WTC11 (cell line): ENCODE results near the gene SPATA46. TPM values are rescaled to one million over a fixed set of nuclear protein-coding genes. Genes with fewer than 3 reads are reported as not detected.

Experiments
- ATAC-seq: fragments of 200-7000 bp; cut with Tn5 transposase; 2 replicates; pipeline ENCODE4 v1.10.0; 2021; ENCODE audit warnings: mild to moderate bottlenecking, moderate library complexity
- CTCF ChIA-PET: fragments of 300-600 bp; sonication (Branson Sonifier 250); formaldehyde crosslinking; loops from one replicate; lab custom pipeline; 2021; ENCODE audit warnings: antibody characterized with exemption; lab: Charles Lee
- POLR2A ChIA-PET: fragments of 350-600 bp; sonication (Branson Sonifier 250); formaldehyde crosslinking; loops from one replicate; lab custom pipeline; 2021; ENCODE audit warnings: antibody characterized with exemption; lab: Charles Lee
- DNase-seq: peaks from one replicate; pipeline ENCODE4 v3.0.0; 2021; ENCODE audit warnings: low spot score
- H3K27ac Mint-ChIP-seq: 2 replicates; pipeline ENCODE4 v1.8.0; 2021; ENCODE audit warnings: mixed read lengths
- H3K27me3 Mint-ChIP-seq: 2 replicates; pipeline ENCODE4 v1.8.0; 2021; ENCODE audit warnings: low read depth, mild to moderate bottlenecking, moderate library complexity, mixed read lengths
- H3K36me3 Mint-ChIP-seq: 2 replicates; pipeline ENCODE4 v1.8.0; 2021; ENCODE audit warnings: mixed read lengths
- H3K4me1 Mint-ChIP-seq: 2 replicates; pipeline ENCODE4 v1.8.0; 2022; ENCODE audit warnings: mixed read lengths
- H3K4me3 Mint-ChIP-seq: 2 replicates; pipeline ENCODE4 v1.8.0; 2021; ENCODE audit warnings: mild to moderate bottlenecking, moderate library complexity, mixed read lengths
- H3K9me3 Mint-ChIP-seq: 2 replicates; pipeline ENCODE4 v1.8.0; 2021; ENCODE audit warnings: mixed read lengths
- ATF1 ChIP-seq: sonication (generic); formaldehyde crosslinking; IDR thresholded peaks from 2 replicates; pipeline ENCODE4 v1.8.1; 2023; ENCODE audit warnings: mild to moderate bottlenecking, moderate library complexity, missing genetic modification reagents
- ETV6 ChIP-seq: sonication (generic); formaldehyde crosslinking; IDR thresholded peaks from 2 replicates; pipeline ENCODE4 v1.8.1; 2022; ENCODE audit warnings: mild to moderate bottlenecking, missing genetic modification reagents
- FOXJ3 ChIP-seq: sonication (generic); formaldehyde crosslinking; IDR thresholded peaks from 2 replicates; pipeline ENCODE4 v1.9.0; 2021; ENCODE audit warnings: missing genetic modification reagents, mild to moderate bottlenecking, borderline replicate concordance
- FOXK1 ChIP-seq: sonication (generic); formaldehyde crosslinking; IDR thresholded peaks from 2 replicates; pipeline ENCODE4 v1.8.0; 2022; ENCODE audit warnings: mild to moderate bottlenecking, moderate library complexity, missing genetic modification reagents
- GRHL2 ChIP-seq: fragments of 250-450 bp; sonication (Bioruptor Pico); IDR thresholded peaks from 2 replicates; pipeline ENCODE4 v1.8.0; 2022; ENCODE audit warnings: mild to moderate bottlenecking, moderate library complexity; ENCODE audit not compliant: insufficient replicate concordance, severe bottlenecking
- JUN ChIP-seq: sonication (generic); formaldehyde crosslinking; IDR thresholded peaks from 2 replicates; pipeline ENCODE4 v1.8.0; 2023; ENCODE audit warnings: mild to moderate bottlenecking, missing genetic modification reagents
- NFATC4 ChIP-seq: fragments of 250-450 bp; sonication (Bioruptor Pico); IDR thresholded peaks from 2 replicates; pipeline ENCODE4 v1.9.0; 2021; ENCODE audit warnings: mild to moderate bottlenecking
- NFYB ChIP-seq: sonication (generic); formaldehyde crosslinking; conservative IDR thresholded peaks from 2 replicates; pipeline ENCODE4 v1.8.0; 2022; ENCODE audit warnings: low read depth, missing genetic modification reagents
- NR1H2 ChIP-seq: sonication (generic); formaldehyde crosslinking; IDR thresholded peaks from 2 replicates; pipeline ENCODE4 v1.9.0; 2021; ENCODE audit warnings: mild to moderate bottlenecking, moderate library complexity, missing genetic modification reagents
- TEAD1 ChIP-seq: sonication (generic); formaldehyde crosslinking; IDR thresholded peaks from 2 replicates; pipeline ENCODE4 v1.8.0; 2022; ENCODE audit warnings: mild to moderate bottlenecking, missing genetic modification reagents
- TEAD4 ChIP-seq: sonication (generic); formaldehyde crosslinking; IDR thresholded peaks from 2 replicates; pipeline ENCODE4 v1.8.0; 2022; ENCODE audit warnings: mild to moderate bottlenecking, missing genetic modification reagents
- ZBTB21 ChIP-seq: sonication (generic); formaldehyde crosslinking; IDR thresholded peaks from 2 replicates; pipeline ENCODE4 v1.8.1; 2023; ENCODE audit warnings: mild to moderate bottlenecking, missing genetic modification reagents, borderline replicate concordance
- ZNF121 ChIP-seq: sonication (generic); formaldehyde crosslinking; IDR thresholded peaks from 2 replicates; pipeline ENCODE4 v1.8.0; 2023; ENCODE audit warnings: missing genetic modification reagents
- ZNF232 ChIP-seq: sonication (generic); formaldehyde crosslinking; IDR thresholded peaks from 2 replicates; pipeline ENCODE4 v1.8.0; 2022; ENCODE audit warnings: mild to moderate bottlenecking, missing genetic modification reagents
- ZNF263 ChIP-seq: sonication (generic); formaldehyde crosslinking; IDR thresholded peaks from 2 replicates; pipeline ENCODE4 v1.8.1; 2022; ENCODE audit warnings: low read depth, mild to moderate bottlenecking, moderate library complexity, missing genetic modification reagents
- ZNF396 ChIP-seq: fragments of 250-450 bp; sonication (Bioruptor Pico); IDR thresholded peaks from 2 replicates; pipeline ENCODE4 v1.8.0; 2021; ENCODE audit warnings: mild to moderate bottlenecking, moderate library complexity, borderline replicate concordance
- total RNA-seq: library from RNA; stranded (reverse); gene quantifications from 3 replicates; pipeline ENCODE4 v1.2.3, GENCODE V29; 2021
- TF ChIP-seq, protein P1 (sequence below): sonication (generic); formaldehyde crosslinking; IDR thresholded peaks from 2 replicates; pipeline ENCODE4 v1.8.1; 2022; ENCODE audit warnings: mild to moderate bottlenecking, moderate library complexity, missing genetic modification reagents
- TF ChIP-seq, protein P2 (sequence below): sonication (generic); formaldehyde crosslinking; IDR thresholded peaks from 2 replicates; pipeline ENCODE4 v1.8.0; 2022; ENCODE audit warnings: mild to moderate bottlenecking, missing genetic modification reagents
- TF ChIP-seq, protein P3 (sequence below): sonication (generic); formaldehyde crosslinking; IDR thresholded peaks from 2 replicates; pipeline ENCODE4 v1.8.0; 2022; ENCODE audit warnings: mild to moderate bottlenecking, missing genetic modification reagents
- TF ChIP-seq, protein P4 (sequence below): sonication (generic); formaldehyde crosslinking; IDR thresholded peaks from 2 replicates; pipeline ENCODE4 v1.8.1; 2023; ENCODE audit warnings: mild to moderate bottlenecking, missing genetic modification reagents, borderline replicate concordance
- TF ChIP-seq, protein P5 (sequence below): sonication (generic); formaldehyde crosslinking; IDR thresholded peaks from 2 replicates; pipeline ENCODE4 v1.8.1; 2022; ENCODE audit warnings: low read depth, missing genetic modification reagents, borderline replicate concordance
- TF ChIP-seq, protein P6 (sequence below): sonication (generic); formaldehyde crosslinking; IDR thresholded peaks from 2 replicates; pipeline ENCODE4 v1.8.0; 2023; ENCODE audit warnings: missing genetic modification reagents
- TF ChIP-seq, protein P7 (sequence below): fragments of 250-450 bp; sonication (Bioruptor Pico); IDR thresholded peaks from 2 replicates; pipeline ENCODE4 v1.8.0; 2021; ENCODE audit warnings: mild to moderate bottlenecking
- TF ChIP-seq, protein P8 (sequence below): sonication (generic); formaldehyde crosslinking; conservative IDR thresholded peaks from 2 replicates; pipeline ENCODE4 v1.8.1; 2022; ENCODE audit warnings: mild to moderate bottlenecking, missing genetic modification reagents

SPATA46 gene
- total RNA-seq, 1 experiment from 2014 or later = not detected

DNA sequence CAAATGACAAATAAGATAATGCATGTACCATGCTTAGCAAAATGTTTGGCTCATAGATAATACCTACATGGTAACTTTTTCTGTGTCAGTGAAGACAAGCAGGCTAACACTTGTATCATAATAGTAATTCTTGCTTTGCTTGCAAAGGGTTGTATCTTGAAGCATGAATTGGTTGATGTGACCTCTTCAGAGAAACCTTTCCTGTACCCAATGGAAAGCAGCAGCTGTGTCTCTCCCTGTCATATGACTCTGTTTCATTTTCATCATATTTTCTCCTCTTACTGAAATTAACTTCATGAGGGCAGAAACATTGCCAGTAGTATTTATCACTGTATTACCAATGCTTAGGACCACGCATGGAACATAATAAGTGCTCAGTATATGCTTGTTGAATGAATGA, 30.9 kb upstream of the SPATA46 start (continued):
- TF ChIP-seq, protein P1, sequence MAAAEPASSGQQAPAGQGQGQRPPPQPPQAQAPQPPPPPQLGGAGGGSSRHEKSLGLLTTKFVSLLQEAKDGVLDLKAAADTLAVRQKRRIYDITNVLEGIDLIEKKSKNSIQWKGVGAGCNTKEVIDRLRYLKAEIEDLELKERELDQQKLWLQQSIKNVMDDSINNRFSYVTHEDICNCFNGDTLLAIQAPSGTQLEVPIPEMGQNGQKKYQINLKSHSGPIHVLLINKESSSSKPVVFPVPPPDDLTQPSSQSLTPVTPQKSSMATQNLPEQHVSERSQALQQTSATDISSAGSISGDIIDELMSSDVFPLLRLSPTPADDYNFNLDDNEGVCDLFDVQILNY (CRISPR knock-in tag) = no peak
- TF ChIP-seq, protein P2, sequence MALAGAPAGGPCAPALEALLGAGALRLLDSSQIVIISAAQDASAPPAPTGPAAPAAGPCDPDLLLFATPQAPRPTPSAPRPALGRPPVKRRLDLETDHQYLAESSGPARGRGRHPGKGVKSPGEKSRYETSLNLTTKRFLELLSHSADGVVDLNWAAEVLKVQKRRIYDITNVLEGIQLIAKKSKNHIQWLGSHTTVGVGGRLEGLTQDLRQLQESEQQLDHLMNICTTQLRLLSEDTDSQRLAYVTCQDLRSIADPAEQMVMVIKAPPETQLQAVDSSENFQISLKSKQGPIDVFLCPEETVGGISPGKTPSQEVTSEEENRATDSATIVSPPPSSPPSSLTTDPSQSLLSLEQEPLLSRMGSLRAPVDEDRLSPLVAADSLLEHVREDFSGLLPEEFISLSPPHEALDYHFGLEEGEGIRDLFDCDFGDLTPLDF (CRISPR knock-in tag) = no peak
- TF ChIP-seq, protein P3, sequence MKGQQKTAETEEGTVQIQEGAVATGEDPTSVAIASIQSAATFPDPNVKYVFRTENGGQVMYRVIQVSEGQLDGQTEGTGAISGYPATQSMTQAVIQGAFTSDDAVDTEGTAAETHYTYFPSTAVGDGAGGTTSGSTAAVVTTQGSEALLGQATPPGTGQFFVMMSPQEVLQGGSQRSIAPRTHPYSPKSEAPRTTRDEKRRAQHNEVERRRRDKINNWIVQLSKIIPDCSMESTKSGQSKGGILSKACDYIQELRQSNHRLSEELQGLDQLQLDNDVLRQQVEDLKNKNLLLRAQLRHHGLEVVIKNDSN (CRISPR knock-in tag) = no peak

DNA sequence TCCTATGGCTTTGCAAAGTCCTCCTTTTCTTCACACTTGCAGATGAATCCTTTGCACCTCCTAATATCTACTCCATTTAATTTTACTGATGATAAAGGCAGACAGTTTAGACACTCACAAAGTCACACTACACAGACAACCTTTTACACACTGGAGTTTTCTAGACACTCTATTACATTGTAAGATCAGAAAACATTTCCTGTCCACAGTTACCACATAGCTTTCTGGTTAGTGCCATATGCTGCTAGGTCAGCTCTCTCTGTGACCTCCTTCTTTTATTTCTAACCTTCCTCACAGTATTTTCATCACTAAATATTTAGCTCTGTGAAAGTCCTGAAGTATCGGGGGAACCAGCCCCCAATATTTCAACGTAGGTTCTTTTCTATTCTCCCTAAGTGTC, 30.2 kb upstream of the SPATA46 start:
- ATAC-seq (no peak), DNase-seq (no peak)
- H3K4me1 Mint-ChIP-seq = peaks cover 3% of the 10 kb centered on the region; the same call in 1 of the 2 replicates
- no peaks in the 10 kb centered on the region for H3K27me3 Mint-ChIP-seq
- H3K27ac Mint-ChIP-seq = no peak overlapping the region
- POLR2A ChIA-PET = no interaction called here
- CTCF ChIA-PET = interaction anchor here (1.3 to 2.8 kb wide), 2 partner anchors 350 to 370 kb away, joined by 4 to 6 read pairs; no protein-coding TSS in a partner anchor
- no peaks in the 10 kb centered on the region for H3K9me3 Mint-ChIP-seq
- no peaks in the 10 kb centered on the region for H3K36me3 Mint-ChIP-seq
- H3K4me3 Mint-ChIP-seq = no peak overlapping the region
- TF ChIP-seq FOXK1 (no peak), ZNF121 (no peak), ZNF396 (no peak), ZNF232 (CRISPR knock-in tag) (no peak), NFATC4 (CRISPR knock-in tag) (no peak), ATF1 (CRISPR knock-in tag) (no peak), NFYB (CRISPR knock-in tag) (no peak), JUN (no peak), TEAD4 (CRISPR knock-in tag) (no peak), ZBTB21 (no peak)
- TF ChIP-seq, protein P4, sequence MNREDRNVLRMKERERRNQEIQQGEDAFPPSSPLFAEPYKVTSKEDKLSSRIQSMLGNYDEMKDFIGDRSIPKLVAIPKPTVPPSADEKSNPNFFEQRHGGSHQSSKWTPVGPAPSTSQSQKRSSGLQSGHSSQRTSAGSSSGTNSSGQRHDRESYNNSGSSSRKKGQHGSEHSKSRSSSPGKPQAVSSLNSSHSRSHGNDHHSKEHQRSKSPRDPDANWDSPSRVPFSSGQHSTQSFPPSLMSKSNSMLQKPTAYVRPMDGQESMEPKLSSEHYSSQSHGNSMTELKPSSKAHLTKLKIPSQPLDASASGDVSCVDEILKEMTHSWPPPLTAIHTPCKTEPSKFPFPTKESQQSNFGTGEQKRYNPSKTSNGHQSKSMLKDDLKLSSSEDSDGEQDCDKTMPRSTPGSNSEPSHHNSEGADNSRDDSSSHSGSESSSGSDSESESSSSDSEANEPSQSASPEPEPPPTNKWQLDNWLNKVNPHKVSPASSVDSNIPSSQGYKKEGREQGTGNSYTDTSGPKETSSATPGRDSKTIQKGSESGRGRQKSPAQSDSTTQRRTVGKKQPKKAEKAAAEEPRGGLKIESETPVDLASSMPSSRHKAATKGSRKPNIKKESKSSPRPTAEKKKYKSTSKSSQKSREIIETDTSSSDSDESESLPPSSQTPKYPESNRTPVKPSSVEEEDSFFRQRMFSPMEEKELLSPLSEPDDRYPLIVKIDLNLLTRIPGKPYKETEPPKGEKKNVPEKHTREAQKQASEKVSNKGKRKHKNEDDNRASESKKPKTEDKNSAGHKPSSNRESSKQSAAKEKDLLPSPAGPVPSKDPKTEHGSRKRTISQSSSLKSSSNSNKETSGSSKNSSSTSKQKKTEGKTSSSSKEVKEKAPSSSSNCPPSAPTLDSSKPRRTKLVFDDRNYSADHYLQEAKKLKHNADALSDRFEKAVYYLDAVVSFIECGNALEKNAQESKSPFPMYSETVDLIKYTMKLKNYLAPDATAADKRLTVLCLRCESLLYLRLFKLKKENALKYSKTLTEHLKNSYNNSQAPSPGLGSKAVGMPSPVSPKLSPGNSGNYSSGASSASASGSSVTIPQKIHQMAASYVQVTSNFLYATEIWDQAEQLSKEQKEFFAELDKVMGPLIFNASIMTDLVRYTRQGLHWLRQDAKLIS (CRISPR knock-in tag) = no peak
- TF ChIP-seq, protein P5, sequence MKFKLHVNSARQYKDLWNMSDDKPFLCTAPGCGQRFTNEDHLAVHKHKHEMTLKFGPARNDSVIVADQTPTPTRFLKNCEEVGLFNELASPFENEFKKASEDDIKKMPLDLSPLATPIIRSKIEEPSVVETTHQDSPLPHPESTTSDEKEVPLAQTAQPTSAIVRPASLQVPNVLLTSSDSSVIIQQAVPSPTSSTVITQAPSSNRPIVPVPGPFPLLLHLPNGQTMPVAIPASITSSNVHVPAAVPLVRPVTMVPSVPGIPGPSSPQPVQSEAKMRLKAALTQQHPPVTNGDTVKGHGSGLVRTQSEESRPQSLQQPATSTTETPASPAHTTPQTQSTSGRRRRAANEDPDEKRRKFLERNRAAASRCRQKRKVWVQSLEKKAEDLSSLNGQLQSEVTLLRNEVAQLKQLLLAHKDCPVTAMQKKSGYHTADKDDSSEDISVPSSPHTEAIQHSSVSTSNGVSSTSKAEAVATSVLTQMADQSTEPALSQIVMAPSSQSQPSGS (CRISPR knock-in tag) = no peak

DNA sequence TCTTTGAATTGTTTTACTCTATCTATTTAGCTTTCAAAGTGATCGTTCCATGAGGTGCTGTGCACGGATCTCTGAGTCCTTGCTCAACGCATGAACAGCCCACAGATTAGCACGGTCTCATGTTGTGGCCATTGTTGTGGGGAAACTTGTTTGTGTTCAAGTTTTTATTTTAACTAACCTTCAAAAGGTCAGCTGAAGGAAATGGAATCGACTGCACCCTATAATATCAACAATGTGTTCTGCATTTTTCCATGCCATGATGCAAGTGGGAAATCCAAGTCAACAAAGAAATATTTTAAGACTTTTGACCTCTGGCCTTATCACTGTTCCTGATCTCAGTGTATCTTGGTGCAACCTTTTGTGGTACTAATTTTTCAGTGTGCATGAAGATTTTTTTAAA, 29.1 kb upstream of the SPATA46 start:
- ATAC-seq = no peak
- no peak overlapping the region for H3K4me3 Mint-ChIP-seq
- no peak for DNase-seq
- no peaks in the 10 kb centered on the region for H3K9me3 Mint-ChIP-seq
- POLR2A ChIA-PET = no interaction called here
- no peaks in the 10 kb centered on the region for H3K27me3 Mint-ChIP-seq
- no peaks in the 10 kb centered on the region for H3K36me3 Mint-ChIP-seq
- CTCF ChIA-PET = interaction anchor here (2.8 kb wide), 1 partner anchor 349 kb away, joined by 6 read pairs; no protein-coding TSS in a partner anchor
- H3K27ac Mint-ChIP-seq = no peak overlapping the region
- H3K4me1 Mint-ChIP-seq = peaks cover 2% of the 10 kb centered on the region; the same call in 1 of the 2 replicates
- TF ChIP-seq ZNF232 (CRISPR knock-in tag) (no peak), NFYB (CRISPR knock-in tag) (no peak), NR1H2 (no peak), GRHL2 (CRISPR knock-in tag) (no peak), FOXJ3 (no peak), ETV6 (no peak), TEAD1 (CRISPR knock-in tag) (no peak), ZNF263 (CRISPR knock-in tag) (no peak)
- TF ChIP-seq, protein P6, sequence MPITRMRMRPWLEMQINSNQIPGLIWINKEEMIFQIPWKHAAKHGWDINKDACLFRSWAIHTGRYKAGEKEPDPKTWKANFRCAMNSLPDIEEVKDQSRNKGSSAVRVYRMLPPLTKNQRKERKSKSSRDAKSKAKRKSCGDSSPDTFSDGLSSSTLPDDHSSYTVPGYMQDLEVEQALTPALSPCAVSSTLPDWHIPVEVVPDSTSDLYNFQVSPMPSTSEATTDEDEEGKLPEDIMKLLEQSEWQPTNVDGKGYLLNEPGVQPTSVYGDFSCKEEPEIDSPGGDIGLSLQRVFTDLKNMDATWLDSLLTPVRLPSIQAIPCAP (CRISPR knock-in tag) = no peak
- TF ChIP-seq, protein P7, sequence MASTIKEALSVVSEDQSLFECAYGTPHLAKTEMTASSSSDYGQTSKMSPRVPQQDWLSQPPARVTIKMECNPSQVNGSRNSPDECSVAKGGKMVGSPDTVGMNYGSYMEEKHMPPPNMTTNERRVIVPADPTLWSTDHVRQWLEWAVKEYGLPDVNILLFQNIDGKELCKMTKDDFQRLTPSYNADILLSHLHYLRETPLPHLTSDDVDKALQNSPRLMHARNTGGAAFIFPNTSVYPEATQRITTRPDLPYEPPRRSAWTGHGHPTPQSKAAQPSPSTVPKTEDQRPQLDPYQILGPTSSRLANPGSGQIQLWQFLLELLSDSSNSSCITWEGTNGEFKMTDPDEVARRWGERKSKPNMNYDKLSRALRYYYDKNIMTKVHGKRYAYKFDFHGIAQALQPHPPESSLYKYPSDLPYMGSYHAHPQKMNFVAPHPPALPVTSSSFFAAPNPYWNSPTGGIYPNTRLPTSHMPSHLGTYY = no peak
- TF ChIP-seq, protein P8, sequence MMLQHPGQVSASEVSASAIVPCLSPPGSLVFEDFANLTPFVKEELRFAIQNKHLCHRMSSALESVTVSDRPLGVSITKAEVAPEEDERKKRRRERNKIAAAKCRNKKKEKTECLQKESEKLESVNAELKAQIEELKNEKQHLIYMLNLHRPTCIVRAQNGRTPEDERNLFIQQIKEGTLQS = no peak
